ENCODE measurements around the gene SPATA31A6.
"Not testable (repeated sequence)": the region's sequence is repeated elsewhere in the genome, so short reads cannot be mapped to it uniquely, and the experiment has no call there.

SPATA31A6 gene

DNA sequence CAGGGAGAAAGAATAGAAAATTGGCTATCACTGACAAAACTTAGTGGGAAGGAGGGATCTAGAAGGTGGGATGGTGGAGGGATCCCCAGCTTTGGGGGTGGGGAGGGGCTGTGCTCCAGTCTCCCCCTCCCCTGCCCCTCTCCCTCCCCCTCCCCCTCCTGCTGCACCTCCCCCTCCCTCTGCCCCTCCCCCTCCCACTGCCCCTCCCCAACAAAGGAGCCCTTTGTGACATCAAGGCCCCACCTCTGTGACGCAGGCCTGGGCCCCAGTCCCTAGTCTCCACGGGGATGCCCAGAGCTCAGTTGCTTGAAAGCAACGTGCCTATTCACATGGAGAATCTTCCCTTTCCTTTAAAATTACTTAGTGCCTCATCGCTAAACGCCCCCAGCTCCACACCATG is at the start of gene SPATA31A6:
SPATA31A6 (plus strand) TSS at position 301 of the 400 bp plus-strand sequence; CDS start at position 330, 29 bp downstream.
- DNase-seq: not testable (repeated sequence)

DNA sequence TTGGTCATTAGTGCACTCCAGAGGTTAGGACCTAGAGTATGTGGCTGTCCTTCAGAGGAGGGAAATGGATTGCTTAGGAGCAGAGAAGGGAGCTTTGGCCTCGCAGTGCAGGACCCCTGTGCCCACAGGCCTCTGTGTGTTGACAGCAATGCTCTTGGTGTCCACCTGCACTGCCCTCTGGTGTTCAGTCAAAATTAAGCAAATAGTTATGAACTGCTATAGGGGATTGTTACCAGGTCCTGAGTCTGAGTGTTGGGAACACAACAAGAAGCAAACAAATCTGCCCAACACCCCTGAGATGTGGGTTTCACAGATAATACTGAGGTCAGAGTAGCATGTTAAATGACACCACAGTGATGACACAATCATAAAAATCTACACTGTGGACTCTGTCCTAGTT is 23.2 kb upstream of the SPATA31A6 start:
- not testable (repeated sequence) for DNase-seq

DNA sequence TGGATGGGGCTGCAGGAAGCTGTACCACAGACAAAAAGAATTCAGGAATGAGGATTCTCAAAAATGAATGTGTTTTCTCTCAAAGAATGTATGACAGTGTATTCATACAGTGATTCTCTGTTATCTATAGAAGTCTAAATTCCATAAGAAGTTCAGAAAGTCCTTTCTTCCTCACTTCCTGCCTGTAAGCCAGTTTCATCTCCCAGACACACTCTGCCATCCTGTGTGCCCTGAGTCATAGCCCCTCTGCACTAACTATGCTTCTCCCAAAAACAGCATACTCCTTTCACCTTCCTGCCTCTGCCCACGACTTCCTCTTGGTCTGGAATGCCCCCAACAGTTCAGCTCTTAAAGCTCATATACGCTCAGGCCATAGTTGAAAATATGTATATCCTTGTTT is 36.4 kb downstream of the SPATA31A6 start:
- DNase-seq: not testable (repeated sequence)

DNA sequence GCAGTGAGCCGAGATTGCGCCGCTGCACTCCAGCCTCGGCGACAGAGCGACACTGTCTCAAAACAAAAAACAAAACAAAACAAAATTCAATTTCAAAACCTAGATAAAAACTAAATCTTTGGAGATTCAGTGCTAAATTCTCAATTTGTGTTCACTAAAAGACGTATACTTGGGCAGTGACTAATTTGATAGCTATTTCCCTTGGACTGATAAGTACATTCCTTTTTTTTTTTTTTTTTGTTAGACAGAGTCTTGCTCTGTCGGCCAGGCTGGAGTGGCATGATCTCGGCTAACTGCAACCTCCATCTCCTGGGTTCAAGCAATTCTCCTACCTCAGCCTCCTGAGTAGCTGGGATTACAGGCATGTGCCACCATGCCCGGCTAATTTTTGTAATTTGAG is 39.8 kb downstream of the SPATA31A6 start:
- not testable (repeated sequence) for DNase-seq

DNA sequence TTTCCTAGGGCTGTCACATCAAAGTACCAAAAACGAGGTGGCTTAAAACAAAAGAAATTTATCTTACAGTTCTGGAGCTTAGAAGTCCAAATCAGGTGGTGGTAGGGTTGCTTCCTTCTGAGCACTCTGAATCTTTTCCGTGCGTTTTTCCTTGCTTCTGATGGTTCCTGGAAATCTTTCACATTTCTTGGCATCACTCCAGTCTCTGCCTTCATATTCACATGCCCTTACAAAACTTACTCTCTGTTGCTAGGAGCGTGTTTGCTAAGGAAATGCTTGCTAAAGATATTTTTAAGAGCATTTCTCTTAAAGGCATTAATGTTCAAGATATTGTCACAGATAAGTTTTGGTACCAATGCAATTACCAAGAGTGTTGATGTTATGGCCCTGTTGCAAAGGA is 49.6 kb downstream of the SPATA31A6 start:
- not testable (repeated sequence) for DNase-seq

DNA sequence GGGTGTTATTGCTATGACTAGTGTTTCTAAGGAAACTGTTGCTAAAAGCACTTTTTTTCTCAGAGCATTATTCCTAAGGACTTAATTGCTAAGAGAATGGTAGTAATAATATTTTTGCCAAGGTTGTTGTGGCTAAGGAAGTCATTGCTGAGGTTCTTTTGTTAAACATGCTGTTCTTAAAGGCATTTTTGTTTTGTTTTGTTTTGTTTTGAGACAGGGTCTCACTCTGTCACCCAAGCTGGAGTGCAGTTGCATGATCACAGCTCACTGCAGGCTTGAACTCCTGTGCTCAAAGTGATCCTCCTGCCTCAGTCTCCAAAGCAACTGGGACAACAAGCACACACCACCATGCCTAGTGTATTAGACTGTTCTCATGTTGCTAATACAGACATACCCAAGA is 51.2 kb downstream of the SPATA31A6 start:
- not testable (repeated sequence) for DNase-seq

DNA sequence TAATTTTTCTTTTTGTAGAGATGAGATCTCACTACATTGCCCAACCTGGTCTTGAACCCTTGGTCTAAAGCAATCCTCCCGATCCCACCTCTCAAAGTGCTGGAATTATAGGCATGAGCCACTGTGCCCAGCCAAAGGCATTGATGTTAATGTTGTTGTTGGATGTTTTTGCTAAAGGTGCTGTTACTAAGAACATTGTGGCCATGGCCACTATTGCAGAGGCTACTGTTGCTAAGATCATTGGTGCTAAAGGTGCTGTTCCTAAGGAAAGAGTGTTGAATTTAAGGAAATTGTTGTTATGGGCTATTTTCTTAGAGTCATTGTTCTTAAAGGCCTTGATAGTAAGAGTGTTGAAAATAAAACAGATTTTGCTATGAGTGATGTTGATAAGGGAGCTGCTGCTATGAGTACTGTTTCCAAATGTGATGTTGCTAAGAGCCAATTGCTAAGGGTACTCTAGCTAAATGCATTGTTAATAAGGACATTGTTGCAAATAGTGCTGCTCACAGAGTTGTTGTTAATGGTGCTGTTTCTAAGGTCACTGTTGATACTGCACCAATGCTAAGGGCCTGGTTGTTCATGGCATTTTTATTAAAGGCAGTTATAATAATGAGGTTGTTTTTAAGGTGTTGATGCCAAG is 52.0 kb downstream of the SPATA31A6 start:
- not testable (repeated sequence) for DNase-seq

DNA sequence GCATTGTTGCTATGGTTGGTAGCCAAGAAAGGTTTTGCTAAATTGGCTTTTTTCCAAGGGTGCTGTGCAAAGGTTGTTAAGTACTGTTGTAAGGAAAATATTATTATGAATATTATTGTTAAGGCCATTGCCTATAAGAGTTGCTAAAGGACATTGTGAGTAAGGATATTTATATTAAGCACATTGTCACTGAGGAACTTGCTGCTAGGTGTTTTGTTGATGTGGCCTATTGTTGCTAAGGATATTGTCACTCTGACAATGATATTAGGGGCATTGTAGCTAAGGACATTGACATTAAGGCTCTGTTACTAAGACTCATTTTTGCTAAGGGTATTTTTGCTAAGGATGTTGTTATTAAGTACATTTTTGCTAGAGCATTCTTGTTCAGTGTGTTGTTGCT is 52.6 kb downstream of the SPATA31A6 start:
- not testable (repeated sequence) for DNase-seq

DNA sequence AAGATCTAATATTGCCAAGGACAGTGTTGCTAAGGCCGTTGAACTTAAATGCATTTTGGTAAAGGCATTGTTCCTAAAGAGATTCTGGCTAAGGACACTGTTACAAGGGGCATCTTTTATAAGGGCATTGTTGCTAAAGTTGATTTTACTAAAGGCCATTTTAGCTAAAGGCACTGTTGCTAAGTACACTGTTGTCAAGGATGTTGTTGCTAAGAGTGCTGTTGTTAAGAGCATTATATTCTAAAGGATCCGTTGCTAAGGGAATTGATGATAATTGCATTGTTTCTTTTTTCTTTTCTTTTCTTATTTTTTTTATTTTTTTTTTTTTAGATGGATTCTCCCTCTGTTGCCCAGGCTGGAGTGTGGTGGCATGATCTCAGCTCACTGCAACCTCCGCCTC is 53.9 kb downstream of the SPATA31A6 start:
- DNase-seq: not testable (repeated sequence)

DNA sequence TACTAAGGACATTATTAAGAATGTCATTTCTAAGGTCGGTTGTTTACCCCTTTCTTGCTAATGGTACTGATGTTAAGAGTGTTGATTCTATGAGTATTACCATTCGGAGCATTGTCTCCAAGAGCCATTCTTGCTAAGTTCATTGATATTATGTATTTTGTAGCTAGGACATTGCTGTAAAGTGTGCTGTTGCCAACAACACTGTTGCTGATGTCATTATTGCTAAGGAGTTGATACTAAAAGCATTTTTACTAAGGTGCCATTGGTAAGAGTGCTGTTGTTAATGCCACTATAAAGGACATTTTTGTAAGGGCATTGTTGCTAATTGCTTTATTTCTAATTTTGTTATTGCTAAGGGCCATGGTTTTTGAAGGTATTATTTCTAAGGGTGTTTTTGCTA is 55.4 kb downstream of the SPATA31A6 start:
- DNase-seq: not testable (repeated sequence)

Measured in NCI-H345 (cell line).